Gastrocnemius medialis (tissue), 4 donors: ENCODE data around the gene ATAT1.

ENCODE experiments used
- CTCF ChIP-seq, 5 experiments: fragments of 450-650 bp in 3 of 5; fragments of 200-600 bp in 2 of 5; sonication (generic) in 2 of 5; IDR thresholded peaks in 4 of 5; conservative IDR thresholded peaks in 1 of 5; 1 replicate in 4 of 5; 2 replicates in 1 of 5; pipeline ENCODE4 v1.5.1; 2016 to 2019; ENCODE audit warnings: antibody characterized with exemption in 5 of 5, mild to moderate bottlenecking in 3 of 5, moderate library complexity in 3 of 5
- POLR2A ChIP-seq, 2 donors: fragments of 450-650 bp; IDR thresholded peaks; one replicate each; pipeline ENCODE4 v1.6.1; 2017; ENCODE audit warnings: antibody characterized with exemption in 2 of 2, mild to moderate bottlenecking in 2 of 2, moderate library complexity in 2 of 2

GRCh38 chr6:30626484-30627366 lies at the start of gene ATAT1:
- peak in 3 of 5 experiments; percentile 32 to 44 (median 33) for TF ChIP-seq CTCF (IDR thresholded peaks at IDR 0.05 in 4 of 5, conservative IDR thresholded peaks at IDR 0.05 in 1 of 5)
- peak; percentile 23 to 32 for TF ChIP-seq POLR2A (IDR thresholded peaks at IDR 0.05)
